ENCODE measurements around the gene CKAP2L.
A peak's percentile ranks its signal among the peaks of the same experiment; 100 is the strongest.

Gene CKAP2L

GRCh38 chr2:112758711-112759110 is 5.7 kb downstream of the CKAP2L start:
- DNase-seq = no peak

DNA sequence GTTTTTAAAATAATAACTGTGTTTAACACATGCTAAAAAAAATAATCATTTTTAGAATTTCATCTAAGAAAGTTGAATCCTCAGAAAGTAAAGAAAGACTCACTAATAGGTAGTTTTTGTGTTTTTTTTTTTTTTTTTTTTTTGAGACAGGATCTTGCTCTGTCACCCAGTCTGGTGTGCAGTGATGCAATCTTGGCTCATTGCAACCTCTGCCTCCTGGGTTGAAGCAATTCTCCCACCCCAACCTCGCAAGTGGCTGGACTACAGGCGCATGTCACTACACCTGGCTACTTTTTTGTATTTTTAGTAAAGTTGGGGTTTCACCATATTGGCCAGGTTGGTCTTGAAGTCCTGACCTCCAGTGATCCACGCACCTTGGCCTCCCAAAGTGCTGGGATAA is 7.1 kb downstream of the CKAP2L start:
- no peak for DNase-seq

DNA sequence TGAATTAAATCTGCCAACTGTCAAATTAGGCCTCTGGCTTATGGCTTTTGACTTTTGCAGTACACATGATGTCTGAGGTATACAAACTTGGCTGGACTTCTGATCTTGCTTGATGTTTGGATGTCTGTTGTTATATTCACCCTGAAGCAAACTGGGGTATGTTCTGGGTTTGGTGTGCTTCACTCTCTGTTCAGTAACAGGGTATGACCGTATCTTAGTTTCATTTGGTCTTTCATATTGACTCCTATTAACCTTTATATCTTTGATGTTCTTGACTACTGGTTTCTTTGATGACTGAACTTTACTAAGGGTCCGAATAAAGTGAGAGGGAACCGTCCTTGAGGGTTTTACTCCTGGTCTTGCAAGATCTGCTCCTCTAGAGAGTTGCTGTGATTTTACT is 8.2 kb downstream of the CKAP2L start:
- DNase-seq = no peak

DNA sequence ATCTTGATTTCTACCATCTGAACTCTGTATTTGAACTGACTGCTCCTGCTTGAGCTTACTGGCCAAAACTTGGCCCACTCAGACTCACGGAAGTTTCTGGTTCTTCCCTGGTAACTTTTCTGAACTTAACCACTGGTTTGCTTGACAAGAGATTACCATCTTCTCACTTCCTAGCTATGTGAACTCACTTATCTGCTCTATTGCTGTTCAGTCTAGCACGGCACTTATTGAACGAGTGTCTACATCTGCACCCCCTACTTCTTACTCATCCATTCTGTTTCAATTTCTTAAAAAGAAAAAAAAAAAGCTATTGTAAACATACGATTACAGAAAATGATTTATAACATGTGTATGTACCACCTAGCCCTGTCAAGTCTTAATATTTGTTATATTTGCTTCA is 9.0 kb downstream of the CKAP2L start:
- no peak for DNase-seq

DNA sequence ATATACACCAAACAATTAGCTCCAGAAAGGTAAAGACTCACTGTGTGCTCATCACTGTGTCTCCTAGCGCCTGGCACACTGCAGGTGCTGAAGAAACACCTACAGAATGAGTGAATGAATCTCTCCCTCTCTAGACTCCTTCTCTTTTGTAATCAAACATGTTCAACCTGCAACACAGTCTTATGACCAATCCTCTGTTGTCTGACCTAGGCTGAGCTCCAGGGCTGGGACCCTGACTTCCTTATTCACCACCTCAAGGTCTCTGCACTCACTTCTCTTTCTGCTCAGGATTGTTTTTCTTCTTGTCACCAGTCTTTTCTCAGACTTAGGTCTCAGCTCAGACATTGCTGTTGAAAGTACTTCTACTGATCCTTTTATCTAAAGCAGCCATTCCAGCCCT is 9.8 kb downstream of the CKAP2L start:
- DNase-seq = no peak

- DNase-seq = no peak
Observed at GRCh38 chr2:112752667-112753066, 11.7 kb downstream of the CKAP2L start.

GRCh38 chr2:112751451-112752197 is 12.8 kb downstream of the CKAP2L start:
- no peak for DNase-seq

- no peak for DNase-seq
Observed at GRCh38 chr2:112750560-112750843, 13.9 kb downstream of the CKAP2L start.

DNA sequence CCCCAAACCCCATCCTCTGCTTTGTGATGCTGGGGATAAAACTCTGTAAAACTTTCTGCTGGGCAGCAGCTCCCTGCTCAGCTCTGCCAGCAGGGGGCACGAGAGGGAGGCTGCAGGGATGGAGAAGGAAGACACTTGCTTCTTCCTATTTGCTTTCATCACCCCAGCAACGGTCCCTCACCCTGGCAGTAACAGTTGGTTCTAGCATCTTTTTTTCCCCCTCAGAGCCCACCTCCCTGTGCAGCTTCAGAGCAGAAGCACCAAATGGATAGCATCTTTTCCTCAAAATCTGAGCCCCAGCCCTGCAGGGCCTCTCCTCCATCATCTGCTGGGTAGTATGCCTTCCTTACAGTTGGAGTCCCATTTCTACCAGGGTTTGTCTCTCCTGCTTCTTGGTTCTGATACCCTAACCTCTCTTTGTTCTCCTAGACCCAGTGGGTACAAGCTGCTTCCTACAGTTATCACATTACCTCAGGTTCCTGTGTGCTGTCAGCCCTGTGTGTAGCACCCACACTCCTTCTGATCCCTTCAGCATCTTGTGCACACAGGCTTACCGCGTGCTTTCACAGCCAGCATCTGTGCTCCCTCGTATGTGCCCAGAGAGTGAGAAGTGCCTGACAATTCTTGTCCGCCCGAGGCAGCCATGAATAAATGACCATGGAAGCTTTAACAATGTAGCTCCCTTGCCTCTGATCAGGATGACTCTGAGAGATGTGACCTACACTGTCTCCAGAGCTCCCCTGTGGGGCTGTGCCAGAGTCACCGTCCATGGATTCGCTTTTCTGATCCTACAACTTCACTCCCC is 14.5 kb downstream of the CKAP2L start:
- peak; percentile 21 for DNase-seq

DNA sequence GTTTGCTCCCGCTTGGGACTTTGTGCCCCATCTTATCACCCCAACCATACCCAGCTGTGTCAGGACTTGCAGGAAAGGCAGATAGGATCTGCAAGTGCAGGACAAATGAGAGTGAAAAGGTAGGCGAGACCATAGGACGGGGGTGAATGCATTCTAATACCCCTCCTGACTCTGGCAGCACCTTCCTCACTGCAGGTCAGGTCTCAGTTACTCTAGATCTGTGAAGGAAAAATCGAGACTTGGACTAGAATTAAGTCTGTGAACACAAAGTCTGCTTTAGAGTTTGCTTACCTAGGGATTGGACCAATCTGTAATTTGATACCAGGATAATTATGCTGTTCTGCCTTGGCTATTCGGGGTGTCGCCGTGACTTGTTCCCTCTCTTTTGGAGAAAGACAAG is 23.9 kb downstream of the CKAP2L start:
- DNase-seq = no peak

- no peak for DNase-seq
Observed at GRCh38 chr2:112737542-112738232, 26.7 kb downstream of the CKAP2L start.

DNA sequence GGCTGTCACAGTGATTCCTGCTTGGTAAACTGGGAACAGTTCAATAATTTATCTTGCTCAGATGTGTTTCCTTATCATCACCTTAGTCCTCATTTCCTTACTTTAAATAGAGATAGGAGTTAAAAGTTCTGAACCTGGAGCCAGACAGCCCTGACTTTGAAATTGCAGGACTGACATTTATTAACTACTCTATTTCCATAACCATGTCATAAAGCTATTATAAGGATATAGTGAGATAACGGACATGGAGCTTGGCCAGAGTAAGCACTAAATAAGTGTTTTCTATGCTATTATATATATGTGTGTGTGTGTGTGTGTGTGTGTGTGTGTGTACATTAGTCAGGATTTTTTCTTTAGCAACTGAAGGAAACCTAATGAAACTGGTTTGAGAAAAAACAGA is 30.5 kb downstream of the CKAP2L start:
- DNase-seq = no peak

DNA sequence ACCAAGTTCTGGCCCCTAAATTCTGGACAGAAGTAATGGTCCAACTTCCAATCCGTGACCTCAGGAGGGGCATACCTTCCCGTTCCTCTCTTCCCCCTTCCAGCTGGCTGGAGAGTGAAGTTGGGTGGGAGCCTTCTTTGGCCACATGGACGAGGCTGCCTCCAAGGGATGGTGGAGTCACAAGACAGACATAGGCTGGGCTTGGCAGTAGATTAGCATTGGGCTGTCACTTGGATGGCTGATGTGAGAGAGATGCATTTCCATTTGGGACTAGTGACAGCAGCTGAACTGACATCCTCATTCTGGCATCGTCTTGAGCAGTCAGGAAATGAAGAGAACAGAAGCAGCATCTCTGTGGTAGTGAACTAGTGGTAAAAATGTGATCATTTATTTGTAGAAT is 31.0 kb downstream of the CKAP2L start:
- DNase-seq = no peak

DNA sequence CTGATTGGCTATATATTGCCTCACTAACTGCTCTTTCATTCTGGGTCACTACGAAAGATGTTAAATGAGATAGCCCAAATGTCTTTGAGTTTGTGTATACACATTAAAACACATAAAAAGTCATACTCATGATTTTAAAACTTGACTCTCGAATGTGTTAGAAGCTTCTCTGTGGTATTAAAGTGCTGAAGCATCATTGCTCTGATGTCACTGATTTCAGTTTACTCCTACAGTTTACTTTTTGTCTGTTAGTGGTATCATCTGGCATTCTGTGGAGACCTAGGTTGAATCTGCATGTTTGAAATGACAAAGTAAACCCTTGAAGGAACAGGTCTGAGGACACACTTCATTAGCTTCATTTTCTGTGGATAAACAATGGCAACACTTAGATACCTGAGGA is 32.9 kb downstream of the CKAP2L start:
- no peak for DNase-seq

- no peak for DNase-seq
Observed at GRCh38 chr2:112730791-112731190, 33.6 kb downstream of the CKAP2L start.

DNA sequence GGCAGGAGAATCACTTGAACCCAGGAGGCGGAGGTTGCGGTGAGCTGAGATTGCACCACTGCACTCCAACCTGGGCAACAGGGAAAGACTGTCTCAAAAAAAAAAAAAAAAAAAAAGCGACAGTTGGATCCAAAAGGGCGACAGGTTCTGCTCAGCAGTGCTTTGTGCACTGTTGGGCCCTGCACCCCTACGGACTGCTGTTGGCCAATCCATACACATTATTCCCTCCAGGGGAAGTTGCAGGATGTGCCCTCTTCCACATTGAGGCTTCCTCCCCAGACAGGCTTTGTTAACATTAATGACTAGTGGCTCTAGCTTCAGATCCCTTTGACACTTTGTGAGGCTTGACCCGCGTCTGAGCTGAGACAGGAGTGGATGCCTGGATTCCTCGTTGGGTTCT is 34.2 kb downstream of the CKAP2L start:
- DNase-seq = no peak

- DNase-seq = no peak
Observed at GRCh38 chr2:112728378-112729175, 35.8 kb downstream of the CKAP2L start.

- no peak for DNase-seq
Observed at GRCh38 chr2:112728029-112728362, 36.4 kb downstream of the CKAP2L start.

- no peak for DNase-seq
Observed at GRCh38 chr2:112727276-112728028, 37.0 kb downstream of the CKAP2L start.

DNA sequence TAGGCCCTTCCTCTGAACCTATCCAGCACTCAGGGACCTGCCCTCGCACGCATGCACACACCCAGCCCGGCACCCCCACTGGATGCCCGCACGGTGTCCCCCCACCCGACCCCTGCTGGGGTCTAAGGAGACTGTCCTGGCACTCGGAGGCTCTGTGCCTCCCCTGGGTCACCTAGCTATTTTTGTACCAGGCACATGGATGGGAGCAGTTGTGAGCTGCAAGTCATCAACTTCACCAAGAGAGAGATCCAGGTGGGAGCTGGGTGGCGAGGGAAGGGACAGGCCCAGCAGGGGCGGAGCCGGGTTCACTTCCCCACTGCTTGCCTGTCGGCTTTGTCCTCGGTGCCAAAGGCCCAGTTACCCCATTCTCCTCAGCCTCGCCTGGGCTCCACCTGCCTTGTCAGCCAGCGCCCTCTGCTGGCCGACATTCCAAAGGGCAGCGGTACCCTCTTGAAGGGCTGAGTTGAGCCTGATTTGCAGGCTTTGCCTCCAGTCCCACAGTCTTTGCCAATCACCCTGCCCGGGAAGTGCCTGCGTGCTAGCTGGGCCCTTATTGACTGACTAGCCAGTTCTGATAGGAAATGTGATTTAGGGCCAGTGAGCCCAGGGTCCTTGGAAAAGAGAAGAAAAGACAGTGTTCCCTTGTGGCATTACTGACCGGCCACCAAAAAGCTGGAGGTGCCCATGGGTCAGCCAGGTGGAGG is 37.8 kb downstream of the CKAP2L start:
- DNase-seq = peak; percentile 55

DNA sequence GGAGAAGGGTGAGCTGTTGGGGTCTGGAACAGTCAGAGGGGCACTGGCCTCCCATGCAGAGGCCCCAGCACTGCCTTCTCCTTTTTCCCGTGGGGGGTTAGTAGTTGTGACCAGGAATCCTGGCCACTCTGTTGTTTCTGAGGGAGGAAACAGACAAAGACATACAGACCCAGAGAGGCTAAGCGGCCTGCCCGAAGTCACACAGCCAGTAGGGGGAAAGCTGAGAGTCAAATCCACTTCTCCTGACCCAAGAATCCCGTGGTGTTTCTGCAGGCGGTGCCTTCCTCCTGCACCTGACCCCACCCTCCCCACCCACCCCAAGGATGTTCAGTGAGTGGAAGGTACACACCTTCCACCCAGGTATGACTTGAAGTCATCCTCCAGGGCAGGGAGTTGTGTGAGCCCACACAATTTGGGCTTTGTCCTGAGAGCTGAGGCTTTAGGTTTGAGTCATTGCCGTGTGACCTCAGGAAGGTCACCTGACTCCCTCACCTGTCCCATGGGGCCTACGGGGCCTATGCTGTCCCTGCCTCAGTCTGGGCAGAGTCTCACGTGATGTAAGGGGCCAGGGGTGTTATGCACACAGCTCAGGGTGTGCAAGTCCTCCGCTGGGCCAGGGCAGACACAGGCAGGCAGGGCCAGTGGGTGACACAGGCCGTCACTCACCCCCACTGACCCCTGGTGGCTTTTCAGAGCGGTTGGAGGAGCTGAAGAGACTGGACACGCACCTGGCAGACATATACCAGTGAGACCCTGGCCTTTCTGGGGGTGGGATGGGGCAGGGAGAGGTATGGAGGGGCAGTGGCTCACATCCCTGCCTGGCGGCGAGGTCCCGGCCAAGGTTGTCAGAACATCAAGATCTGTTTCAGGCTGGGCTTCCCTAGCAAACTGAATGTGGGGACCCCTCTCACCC is 38.6 kb downstream of the CKAP2L start:
- no peak for DNase-seq
